Psoas muscle (tissue), 8 donors: ENCODE data around the gene IL6R. TPM values are rescaled to one million over a fixed set of nuclear protein-coding genes. Genes with fewer than 3 reads are reported as not detected.

ENCODE experiments used
- ATAC-seq, 4 donors: fragments of 200-7000 bp; cut with Tn5 transposase; one replicate each; pipeline ENCODE4 v1.9.1; 2020; ENCODE audit warnings: moderate library complexity in 3 of 4, mild to moderate bottlenecking in 2 of 4
- DNase-seq, 2 donors: peaks; one replicate each; pipeline ENCODE4 v3.0.0-alpha.2; 2020
- H3K27ac ChIP-seq: fragments of 200-600 bp; one replicate; pipeline ENCODE4 v1.8.0; 2022
- H3K27me3 ChIP-seq, 3 donors: fragments of 200-600 bp in 1 of 3; one replicate each; pipeline versions ENCODE4 v1.6.1 to v1.8.0; 2013 to 2022; ENCODE audit warnings: low read length in 2 of 3, mild to moderate bottlenecking in 2 of 3, moderate library complexity in 1 of 3; ENCODE audit not compliant: insufficient read depth in 3 of 3
- H3K36me3 ChIP-seq, 2 donors: fragments of 200-600 bp in 1 of 2; one replicate each; pipeline versions ENCODE4 v1.6.1 to v1.8.0; 2013 to 2022; ENCODE audit warnings: low read depth in 1 of 2, mild to moderate bottlenecking in 1 of 2, moderate library complexity in 1 of 2; ENCODE audit not compliant: insufficient read depth in 1 of 2
- H3K4me1 ChIP-seq: fragments of 200-600 bp; one replicate; pipeline ENCODE4 v1.8.0; 2022
- H3K4me3 ChIP-seq: fragments of 200-600 bp; one replicate; pipeline ENCODE4 v1.8.0; 2022; ENCODE audit warnings: mild to moderate bottlenecking
- H3K9me3 ChIP-seq: fragments of 200-600 bp; one replicate; pipeline ENCODE4 v1.8.0; 2022
- WGBS, 3 donors: extraction: QIAGEN DNeasy Blood & Tissue Kit; methylation state at CpG; one replicate each; pipeline versions ENCODE4 v1.1.6 to v1.1.7; 2013; 5-methylcytosine and 5-hydroxymethylcytosine counted together
- intact Hi-C, 2 donors: fragments of 100-400 bp; cut with DNase I; formaldehyde crosslinking; loops; one replicate each; pipeline versions ENCODE4 v1.11.0 to v1.14.2; 2022
- polyA plus RNA-seq, 3 donors: library from polyadenylated mRNA; stranded (reverse); fragments of 200-250 nt; gene quantifications; one replicate each; pipeline ENCODE4 v1.2.3, GENCODE V29; 2013
- total RNA-seq, 4 donors: library from RNA; stranded (reverse); fragmentation: NEBNext Ultra II Directional in 2 of 4; extraction: Animal tissue kit (Norgen Biotek cat#: 25700) in 2 of 4; gene quantifications; one replicate each; pipeline versions ENCODE4 v1.2.1 to v1.2.4, GENCODE V29; 2021 to 2023
- TF ChIP-seq, protein P1 (sequence below): fragments of 200-600 bp; IDR thresholded peaks from one replicate; pipeline ENCODE4 v1.8.0; 2022; ENCODE audit warnings: antibody characterized with exemption
- donor health status: healthy with polysubstance abuse.
- donor health status: DM: no; HTN: no; CAD: no; lungs with moderate emphysema.
- donor health status: Bipolar disorder and iron deficiency.
- donor health status: healthy.
- donor health status: DM: yes; HTN: yes; CAD: no.
- donor health status: DM: no; HTN: no; CAD: no.
- donor health status: DM: no; HTN: no; CAD: no.
- donor health status: DM: yes; HTN: yes; CAD: no.

IL6R gene
- total and polyA plus RNA-seq, 7 donors, result 32.6 to 182 (median 80.8) TPM

DNA sequence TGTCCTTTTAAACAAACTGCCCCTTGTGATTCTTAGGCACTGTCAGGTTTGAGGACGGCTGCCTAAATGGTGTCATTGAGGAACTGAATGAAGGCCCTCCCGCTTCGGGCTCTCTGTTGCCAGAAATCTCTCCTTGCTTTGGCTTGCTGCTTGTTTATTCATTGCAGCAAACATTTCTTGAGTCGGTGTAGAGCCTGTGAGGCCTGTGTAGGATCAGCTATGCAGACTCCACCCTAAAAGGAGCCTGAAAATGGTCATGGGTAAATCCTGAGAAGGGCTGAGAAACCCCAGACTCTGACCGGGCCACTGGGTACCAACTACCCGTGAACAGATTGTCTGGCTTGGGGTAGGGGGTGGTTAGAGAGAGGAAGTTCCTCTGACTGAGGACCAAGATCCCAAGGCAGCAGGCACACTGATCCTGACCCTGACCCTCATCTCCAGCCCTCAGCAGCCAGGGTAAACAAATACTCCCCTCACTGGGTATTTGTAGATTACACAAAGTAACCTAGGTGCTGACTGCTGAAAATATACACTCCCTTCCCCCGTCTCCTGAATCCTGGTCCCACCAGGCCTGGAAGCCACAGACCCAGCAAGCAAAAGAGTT lies 3.1 kb downstream of the IL6R start:
- ATAC-seq (no peak), DNase-seq (no peak)
- peak overlapping the region; percentile 98 for H3K4me3 ChIP-seq
- H3K27me3 ChIP-seq, result no peaks in the 10 kb centered on the region
- no peaks in the 10 kb centered on the region for H3K9me3 ChIP-seq
- peaks cover 63% of the 10 kb centered on the region for H3K4me1 ChIP-seq
- intact Hi-C loops, result no loop called here
- H3K27ac ChIP-seq, result peak overlapping the region; percentile 100
- TF ChIP-seq, protein P1, sequence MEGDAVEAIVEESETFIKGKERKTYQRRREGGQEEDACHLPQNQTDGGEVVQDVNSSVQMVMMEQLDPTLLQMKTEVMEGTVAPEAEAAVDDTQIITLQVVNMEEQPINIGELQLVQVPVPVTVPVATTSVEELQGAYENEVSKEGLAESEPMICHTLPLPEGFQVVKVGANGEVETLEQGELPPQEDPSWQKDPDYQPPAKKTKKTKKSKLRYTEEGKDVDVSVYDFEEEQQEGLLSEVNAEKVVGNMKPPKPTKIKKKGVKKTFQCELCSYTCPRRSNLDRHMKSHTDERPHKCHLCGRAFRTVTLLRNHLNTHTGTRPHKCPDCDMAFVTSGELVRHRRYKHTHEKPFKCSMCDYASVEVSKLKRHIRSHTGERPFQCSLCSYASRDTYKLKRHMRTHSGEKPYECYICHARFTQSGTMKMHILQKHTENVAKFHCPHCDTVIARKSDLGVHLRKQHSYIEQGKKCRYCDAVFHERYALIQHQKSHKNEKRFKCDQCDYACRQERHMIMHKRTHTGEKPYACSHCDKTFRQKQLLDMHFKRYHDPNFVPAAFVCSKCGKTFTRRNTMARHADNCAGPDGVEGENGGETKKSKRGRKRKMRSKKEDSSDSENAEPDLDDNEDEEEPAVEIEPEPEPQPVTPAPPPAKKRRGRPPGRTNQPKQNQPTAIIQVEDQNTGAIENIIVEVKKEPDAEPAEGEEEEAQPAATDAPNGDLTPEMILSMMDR, result no peak
- peaks cover 0 to 30% of the 10 kb centered on the region in 2 donors for H3K36me3 ChIP-seq
- 37 to 63% (median 41%) methylated on average over 7 of the region's 7 CpGs for WGBS, 3 donors

DNA sequence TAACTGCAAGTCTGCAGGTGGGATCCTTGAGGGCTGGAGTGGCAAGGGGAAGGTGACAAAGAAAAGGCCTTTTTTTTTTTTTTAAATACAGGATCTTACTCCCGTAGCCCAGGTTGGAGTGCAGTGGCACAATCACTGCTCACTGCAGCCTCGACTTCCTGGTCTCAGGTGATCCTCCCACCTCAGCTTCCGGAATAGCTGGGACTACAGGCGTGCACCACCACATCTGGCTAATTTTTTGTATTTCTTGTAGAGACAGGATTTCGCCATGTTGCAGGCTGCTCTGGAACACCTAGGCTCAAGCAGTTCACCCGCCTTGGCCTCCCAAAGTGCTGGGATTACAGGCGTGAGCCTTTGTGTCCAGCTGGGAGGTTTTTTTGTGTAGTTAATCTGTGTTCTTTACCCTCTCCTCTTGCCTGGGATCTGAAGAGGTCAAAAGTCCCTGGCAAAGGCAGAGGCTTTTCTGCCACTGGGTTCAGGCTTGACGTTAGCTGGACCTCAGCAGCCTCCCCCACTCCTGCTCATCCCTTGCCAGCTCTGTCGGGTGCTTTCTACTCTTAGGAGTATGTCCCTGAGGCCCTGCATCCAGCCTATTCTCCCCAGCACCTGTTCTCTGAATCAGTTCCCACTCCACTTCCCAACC lies 5.2 kb downstream of the IL6R start:
- DNase-seq (no peak), ATAC-seq (no peak)
- intact Hi-C loops, result no loop called here
- Histone ChIP-seq H3K4me1 (peaks cover 71% of the 10 kb centered on the region), H3K36me3 (peaks cover 0 to 36% of the 10 kb centered on the region in 2 donors), H3K4me3 (peak overlapping the region; percentile 98), H3K27ac (peak overlapping the region; percentile 100), H3K9me3 (no peaks in the 10 kb centered on the region), H3K27me3 (no peaks in the 10 kb centered on the region)
- TF ChIP-seq, protein P1, result no peak
- WGBS, 3 donors, result 72 to 79% (median 79%) methylated on average over 9 of the region's 9 CpGs

DNA sequence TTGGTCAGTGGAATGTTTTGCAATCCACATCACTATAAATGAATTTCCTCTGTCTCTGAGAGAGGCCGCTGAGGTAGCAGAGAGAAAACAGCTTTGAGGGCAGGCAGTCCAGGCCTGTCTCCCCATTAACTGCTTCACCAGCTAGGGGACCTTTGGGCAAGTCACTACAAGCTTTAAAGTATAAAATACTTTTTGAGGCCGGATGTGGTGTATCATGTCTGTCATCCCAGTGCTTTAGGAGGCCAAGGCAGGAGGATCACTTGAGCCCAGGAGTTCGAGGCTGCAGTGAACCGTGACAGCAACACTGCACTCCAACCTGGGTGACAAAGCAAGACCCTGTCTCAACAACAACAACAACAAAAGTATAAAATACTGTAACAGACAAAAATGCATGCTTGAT lies 6.4 kb downstream of the IL6R start:
- intact Hi-C loops, result no loop called here
- no peak overlapping the region for H3K4me3 ChIP-seq
- H3K4me1 ChIP-seq, result peaks cover 83% of the 10 kb centered on the region
- H3K27me3 ChIP-seq, result no peaks in the 10 kb centered on the region
- ATAC-seq, result no peak
- no peaks in the 10 kb centered on the region for H3K9me3 ChIP-seq
- TF ChIP-seq, protein P1, result no peak
- H3K27ac ChIP-seq, result no peak overlapping the region
- 87 to 95% (median 92%) methylated on average over 4 of the region's 4 CpGs for WGBS, 3 donors
- DNase-seq, result no peak
- H3K36me3 ChIP-seq, result peaks cover 0 to 36% of the 10 kb centered on the region in 2 donors

DNA sequence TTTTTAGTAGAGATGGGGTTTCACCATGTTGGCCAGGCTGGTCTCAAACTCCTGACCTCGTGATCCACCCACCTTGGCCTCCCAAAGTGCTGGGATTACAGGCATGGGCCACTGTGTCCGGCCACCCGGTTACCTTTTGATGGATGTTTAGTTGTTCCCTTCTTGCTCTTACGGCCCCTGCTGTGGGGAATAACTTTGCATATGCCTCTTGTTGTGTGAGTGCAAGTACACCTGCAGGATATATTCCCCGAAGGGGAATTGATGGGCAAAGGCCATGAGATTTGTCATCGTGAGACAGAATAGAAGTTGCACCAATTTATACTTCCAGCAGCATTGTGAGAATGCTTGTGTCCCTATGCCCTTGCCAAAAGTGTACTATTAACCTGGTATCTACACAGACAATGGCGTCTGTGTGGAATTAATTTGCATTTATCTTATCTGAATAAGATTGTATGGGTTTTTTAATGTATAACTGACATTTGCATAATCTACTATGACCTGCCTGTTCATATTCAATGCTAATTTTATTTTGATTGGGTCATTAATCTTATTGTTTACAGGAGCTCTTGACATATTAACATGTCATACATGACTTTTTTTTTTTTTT lies 8.1 kb downstream of the IL6R start:
- H3K4me3 ChIP-seq, result no peak overlapping the region
- H3K36me3 ChIP-seq, result peaks cover 0 to 36% of the 10 kb centered on the region in 2 donors
- no peaks in the 10 kb centered on the region for H3K27me3 ChIP-seq
- TF ChIP-seq, protein P1, result no peak
- intact Hi-C loops, result no loop called here
- no peak for ATAC-seq
- 67 to 85% (median 71%) methylated on average over 7 of the region's 7 CpGs for WGBS, 3 donors
- no peaks in the 10 kb centered on the region for H3K9me3 ChIP-seq
- no peak overlapping the region for H3K27ac ChIP-seq
- peaks cover 88% of the 10 kb centered on the region for H3K4me1 ChIP-seq
- DNase-seq, result no peak
